OCI-LY7 (cell line): ENCODE measurements around the gene SLC49A4. TPM values are rescaled to one million over a fixed set of nuclear protein-coding genes. Genes with fewer than 3 reads are reported as not detected.

ENCODE experiments used
- BruUV-seq: library from RNA; stranded (reverse); fragments of 400-500 nt; replicated peaks from 2 replicates; lab custom pipeline; 2021; lab: Mats Ljungman, UMichigan
- CTCF ChIA-PET: fragments of 300-600 bp; sonication (Branson Sonifier 250); formaldehyde crosslinking; loops from one replicate; lab custom pipeline; 2022; ENCODE audit warnings: antibody characterized with exemption; ENCODE audit not compliant: unreplicated experiment; lab: Charles Lee
- POLR2A ChIA-PET: fragments of 300-600 bp; sonication (Branson Sonifier 250); formaldehyde crosslinking; loops from one replicate; lab custom pipeline; 2022; ENCODE audit warnings: antibody characterized with exemption; lab: Charles Lee
- DNase-seq: peaks from one replicate; pipeline ENCODE4 v3.0.0-alpha.2; 2015; ENCODE audit warnings: low spot score
- H2AFZ ChIP-seq: fragments of 200-600 bp; sonication (generic), shearing (Covaris generic); 2 replicates; pipeline ENCODE4 v1.6.1; 2014; ENCODE audit warnings: mild to moderate bottlenecking, antibody characterized with exemption, low read length, moderate library complexity
- H3K27ac ChIP-seq: fragments of 200-600 bp; sonication (generic); 2 replicates; pipeline ENCODE4 v1.5.1; 2014; ENCODE audit warnings: mixed run types, low read depth, mild to moderate bottlenecking, moderate library complexity, low read length, inconsistent platforms; ENCODE audit not compliant: poor library complexity, severe bottlenecking
- H3K36me3 ChIP-seq: fragments of 200-600 bp; sonication (generic); 2 replicates; pipeline ENCODE4 v1.6.1; 2014; ENCODE audit warnings: mild to moderate bottlenecking, antibody characterized with exemption, low read length, moderate library complexity, mixed read lengths; ENCODE audit not compliant: insufficient read depth
- H3K4me1 ChIP-seq: fragments of 200-600 bp; sonication (generic); 2 replicates; pipeline ENCODE4 v1.5.1; 2014; ENCODE audit warnings: mild to moderate bottlenecking, low read length; ENCODE audit not compliant: insufficient read depth, poor library complexity, severe bottlenecking
- H3K4me2 ChIP-seq: fragments of 200-600 bp; sonication (generic); 2 replicates; pipeline ENCODE4 v1.6.1; 2014; ENCODE audit warnings: mild to moderate bottlenecking, low read length
- H3K4me3 ChIP-seq: fragments of 200-600 bp; sonication (generic); 2 replicates; pipeline ENCODE4 v1.5.1; 2014; ENCODE audit warnings: mild to moderate bottlenecking, low read depth, low read length; ENCODE audit not compliant: poor library complexity, severe bottlenecking
- H3K79me2 ChIP-seq: fragments of 200-600 bp; sonication (generic); 2 replicates; pipeline ENCODE4 v1.6.1; 2016; ENCODE audit warnings: low read depth, mild to moderate bottlenecking, low read length, moderate library complexity, mixed read lengths; ENCODE audit not compliant: insufficient read depth
- H3K9me2 ChIP-seq: fragments of 200-600 bp; sonication (generic); 2 replicates; pipeline ENCODE4 v1.6.1; 2016; ENCODE audit warnings: mild to moderate bottlenecking, low read length, mixed read lengths; ENCODE audit not compliant: insufficient read depth
- H3K9me3 ChIP-seq: fragments of 200-600 bp; sonication (generic); 2 replicates; pipeline ENCODE4 v1.6.1; 2014; ENCODE audit warnings: mild to moderate bottlenecking, mixed run types, low read length, mixed read lengths
- H4K20me1 ChIP-seq: fragments of 200-600 bp; sonication (generic); 2 replicates; pipeline ENCODE4 v1.6.1; 2014; ENCODE audit warnings: mild to moderate bottlenecking, antibody characterized with exemption, low read length, moderate library complexity, mixed read lengths; ENCODE audit not compliant: insufficient read depth
- CTCF ChIP-seq: fragments of 200-600 bp; sonication (generic); conservative IDR thresholded peaks from 2 replicates; pipeline ENCODE4 v1.5.1; 2014; ENCODE audit warnings: mild to moderate bottlenecking, antibody characterized with exemption, low read length, moderate library complexity, mixed read lengths
- EZH2phosphoT487 ChIP-seq: fragments of 200-600 bp; sonication (generic); IDR thresholded peaks from 2 replicates; pipeline ENCODE4 v1.6.1; 2018; ENCODE audit warnings: low read depth, borderline replicate concordance, mild to moderate bottlenecking, mixed run types, antibody characterized with exemption, low read length, moderate library complexity, mixed read lengths
- intact Hi-C: fragments of 100-400 bp; cut with micrococcal nuclease; formaldehyde crosslinking; loops from one replicate; pipeline ENCODE4 v1.10.0; 2022; ENCODE audit not compliant: unreplicated experiment
- total RNA-seq, 2 experiments: library from RNA; depleted of rRNA in 1 of 2; stranded (reverse); fragments of >200 nt in 1 of 2; shearing (Covaris generic) in 1 of 2; gene quantifications; 2 replicates each; pipeline ENCODE4 v1.2.3, GENCODE V29; 2014 to 2022

SLC49A4 gene
- total RNA-seq, 2 experiments from 2014 or later, result 2.8 to 3.3 TPM

GRCh38 chr3:122913539-122914100, 118.8 kb downstream of the SLC49A4 start:
- Histone ChIP-seq H3K27ac (no peak overlapping the region), H3K4me3 (no peak overlapping the region), H3K36me3 (no peaks in the 10 kb centered on the region), H4K20me1 (no peaks in the 10 kb centered on the region), H3K4me1 (peaks cover 11% of the 10 kb centered on the region), H3K9me3 (no peaks in the 10 kb centered on the region), H3K9me2 (no peaks in the 10 kb centered on the region), H2AFZ (no peak overlapping the region), H3K4me2 (no peak overlapping the region), H3K79me2 (no peaks in the 10 kb centered on the region)
- CTCF ChIA-PET, result no interaction called here
- intact Hi-C loops, result no loop called here
- no peak for DNase-seq
- BruUV-seq, result no TSS peak
- POLR2A ChIA-PET, result no interaction called here
- TF ChIP-seq EZH2phosphoT487, result no peak
- TF ChIP-seq CTCF, result no peak

GRCh38 chr3:122915300-122916055, 120.6 kb downstream of the SLC49A4 start:
- no peaks in the 10 kb centered on the region for H3K9me3 ChIP-seq
- intact Hi-C loops, result no loop called here
- POLR2A ChIA-PET, result interaction anchor here (0.7 kb wide), 1 partner anchor 14 kb away, joined by 3 read pairs; no protein-coding TSS in a partner anchor
- TF ChIP-seq CTCF (no peak), EZH2phosphoT487 (no peak)
- H3K4me1 ChIP-seq, result peaks cover 11% of the 10 kb centered on the region
- DNase-seq, result no peak
- H2AFZ ChIP-seq, result no peak overlapping the region
- no peaks in the 10 kb centered on the region for H3K36me3 ChIP-seq
- CTCF ChIA-PET, result no interaction called here
- H3K4me2 ChIP-seq, result peak overlapping the region; percentile 6; the same call in 1 of the 2 replicates
- no peaks in the 10 kb centered on the region for H4K20me1 ChIP-seq
- H3K79me2 ChIP-seq, result no peaks in the 10 kb centered on the region
- no peaks in the 10 kb centered on the region for H3K9me2 ChIP-seq
- H3K4me3 ChIP-seq, result no peak overlapping the region
- no TSS peak for BruUV-seq
- no peak overlapping the region for H3K27ac ChIP-seq

GRCh38 chr3:122916084-122916483, 121.2 kb downstream of the SLC49A4 start:
- H2AFZ ChIP-seq, result no peak overlapping the region
- CTCF ChIA-PET, result no interaction called here
- H3K4me1 ChIP-seq, result peaks cover 11% of the 10 kb centered on the region
- intact Hi-C loops, result no loop called here
- no peaks in the 10 kb centered on the region for H3K9me2 ChIP-seq
- no peak overlapping the region for H3K27ac ChIP-seq
- H3K79me2 ChIP-seq, result no peaks in the 10 kb centered on the region
- H3K9me3 ChIP-seq, result no peaks in the 10 kb centered on the region
- no peak overlapping the region for H3K4me3 ChIP-seq
- peak; percentile 49 for DNase-seq
- BruUV-seq, result no TSS peak
- peak overlapping the region; percentile 6; the same call in 1 of the 2 replicates for H3K4me2 ChIP-seq
- H4K20me1 ChIP-seq, result no peaks in the 10 kb centered on the region
- POLR2A ChIA-PET, result no interaction called here
- H3K36me3 ChIP-seq, result no peaks in the 10 kb centered on the region
- TF ChIP-seq EZH2phosphoT487 (no peak), CTCF (no peak)
